Mammary epithelial cell (primary cell): ENCODE results near the gene KRTCAP2.

Experiments used
- CTCF ChIP-seq, 2 donors: IDR thresholded peaks in 1 of 2; conservative IDR thresholded peaks in 1 of 2; 2 replicates each; pipeline ENCODE4 v1.5.1; 2011 to 2012; ENCODE audit warnings: inconsistent platforms in 2 of 2, low read length in 2 of 2, mild to moderate bottlenecking in 2 of 2, control low read depth in 1 of 2, low read depth in 1 of 2; ENCODE audit not compliant: insufficient read depth in 1 of 2; ENCODE audit errors: extremely low read depth in 1 of 2
- EZH2 ChIP-seq: IDR thresholded peaks from 2 replicates; pipeline ENCODE4 v1.6.1; 2012; ENCODE audit warnings: low read length, inconsistent platforms, borderline replicate concordance

GRCh38 chr1:155134322-155134721, 38.8 kb downstream of the KRTCAP2 start:
- TF ChIP-seq CTCF (conservative IDR thresholded peaks at IDR 0.05 in 1 of 2, IDR thresholded peaks at IDR 0.05 in 1 of 2; ENCODE audit: extremely low read depth in 1 of 2, insufficient read depth in 1 of 2, low read depth in 1 of 2, low read length in 2 of 2) (no peak), EZH2 (no peak)
